Measurements from ENCODE around the gene DBF4.
"Not testable (repeated sequence)": the region's sequence is repeated elsewhere in the genome, so short reads cannot be mapped to it uniquely, and the experiment has no call there.

The DBF4 gene

DNA sequence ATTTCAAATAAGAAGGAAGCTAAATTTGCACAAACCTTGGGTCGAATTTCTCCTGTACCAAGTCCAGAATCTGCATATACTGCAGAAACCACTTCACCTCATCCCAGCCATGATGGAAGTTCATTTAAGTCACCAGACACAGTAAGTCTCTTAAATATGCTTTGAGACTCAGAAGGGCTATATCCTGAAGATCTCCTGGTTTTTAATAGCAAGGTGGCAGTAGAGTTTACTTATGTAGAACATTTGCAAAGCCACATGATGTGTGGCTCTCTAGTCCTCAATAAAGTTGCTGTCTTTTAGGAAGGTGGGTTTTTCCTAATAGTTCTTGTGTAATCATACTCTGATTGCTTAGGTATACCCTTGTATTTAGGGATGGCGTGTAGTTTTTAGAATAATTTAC, 8.7 kb downstream of the DBF4 start:
- Histone ChIP-seq H3K27me3 (ENCODE audit: control insufficient read depth, insufficient read depth, low read length) (no peaks in the 10 kb centered on the region), H3K9ac (ENCODE audit: low read depth, low read length) (no peak overlapping the region), H3K36me3 (ENCODE audit: control insufficient read depth, insufficient read depth, low read length) (peaks cover 94% of the 10 kb centered on the region), H3K4me1 (ENCODE audit: control insufficient read depth, insufficient read depth, low read length) (no peaks in the 10 kb centered on the region), H3K4me3 (ENCODE audit: low read depth, low read length) (no peak overlapping the region), H3K9me3 (ENCODE audit: control insufficient read depth, insufficient read depth, low read length) (no peaks in the 10 kb centered on the region), H3K27ac (ENCODE audit: low read depth, low read length) (no peak overlapping the region)

DNA sequence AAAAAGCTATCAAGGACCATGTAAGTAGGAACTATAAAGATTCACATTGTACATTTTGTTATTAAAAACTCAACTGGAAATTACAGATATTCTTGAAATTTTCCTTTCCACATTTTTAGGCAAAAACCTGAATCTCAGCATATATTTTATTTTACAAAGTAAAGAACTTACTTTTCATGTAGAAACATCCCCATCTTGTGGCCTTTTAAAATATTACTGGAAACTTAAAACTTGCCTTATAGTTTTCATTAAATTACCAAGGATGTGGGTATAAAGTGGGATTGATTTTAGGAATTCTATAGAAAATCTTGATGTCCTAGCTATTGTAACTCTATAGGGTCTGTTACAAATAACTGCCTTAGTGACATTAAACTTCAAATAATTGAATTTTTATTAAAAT, 10.6 kb downstream of the DBF4 start:
- Histone ChIP-seq H3K36me3 (ENCODE audit: control insufficient read depth, insufficient read depth, low read length) (peaks cover 94% of the 10 kb centered on the region), H3K4me1 (ENCODE audit: control insufficient read depth, insufficient read depth, low read length) (no peaks in the 10 kb centered on the region), H3K9me3 (ENCODE audit: control insufficient read depth, insufficient read depth, low read length) (no peaks in the 10 kb centered on the region), H3K9ac (ENCODE audit: low read depth, low read length) (no peak overlapping the region), H3K27me3 (ENCODE audit: control insufficient read depth, insufficient read depth, low read length) (no peaks in the 10 kb centered on the region), H3K27ac (ENCODE audit: low read depth, low read length) (no peak overlapping the region), H3K4me3 (ENCODE audit: low read depth, low read length) (no peak overlapping the region)

GRCh38 chr7:87895363-87895762, 19.1 kb downstream of the DBF4 start:
- H3K9me3 ChIP-seq (ENCODE audit: control insufficient read depth, insufficient read depth, low read length): no peaks in the 10 kb centered on the region
- H3K9ac ChIP-seq (ENCODE audit: low read depth, low read length): no peak overlapping the region
- H3K27ac ChIP-seq (ENCODE audit: low read depth, low read length): no peak overlapping the region
- H3K36me3 ChIP-seq (ENCODE audit: control insufficient read depth, insufficient read depth, low read length): peaks cover 92% of the 10 kb centered on the region
- H3K4me1 ChIP-seq (ENCODE audit: control insufficient read depth, insufficient read depth, low read length): no peaks in the 10 kb centered on the region
- H3K27me3 ChIP-seq (ENCODE audit: control insufficient read depth, insufficient read depth, low read length): no peaks in the 10 kb centered on the region
- H3K4me3 ChIP-seq (ENCODE audit: low read depth, low read length): no peak overlapping the region

GRCh38 chr7:87899255-87899654, 23.0 kb downstream of the DBF4 start:
- Histone ChIP-seq H3K4me3 (ENCODE audit: low read depth, low read length) (no peak overlapping the region), H3K27ac (ENCODE audit: low read depth, low read length) (no peak overlapping the region), H3K9ac (ENCODE audit: low read depth, low read length) (no peak overlapping the region), H3K27me3 (ENCODE audit: control insufficient read depth, insufficient read depth, low read length) (no peaks in the 10 kb centered on the region), H3K4me1 (ENCODE audit: control insufficient read depth, insufficient read depth, low read length) (no peaks in the 10 kb centered on the region), H3K9me3 (ENCODE audit: control insufficient read depth, insufficient read depth, low read length) (no peaks in the 10 kb centered on the region), H3K36me3 (ENCODE audit: control insufficient read depth, insufficient read depth, low read length) (peaks cover 96% of the 10 kb centered on the region)

DNA sequence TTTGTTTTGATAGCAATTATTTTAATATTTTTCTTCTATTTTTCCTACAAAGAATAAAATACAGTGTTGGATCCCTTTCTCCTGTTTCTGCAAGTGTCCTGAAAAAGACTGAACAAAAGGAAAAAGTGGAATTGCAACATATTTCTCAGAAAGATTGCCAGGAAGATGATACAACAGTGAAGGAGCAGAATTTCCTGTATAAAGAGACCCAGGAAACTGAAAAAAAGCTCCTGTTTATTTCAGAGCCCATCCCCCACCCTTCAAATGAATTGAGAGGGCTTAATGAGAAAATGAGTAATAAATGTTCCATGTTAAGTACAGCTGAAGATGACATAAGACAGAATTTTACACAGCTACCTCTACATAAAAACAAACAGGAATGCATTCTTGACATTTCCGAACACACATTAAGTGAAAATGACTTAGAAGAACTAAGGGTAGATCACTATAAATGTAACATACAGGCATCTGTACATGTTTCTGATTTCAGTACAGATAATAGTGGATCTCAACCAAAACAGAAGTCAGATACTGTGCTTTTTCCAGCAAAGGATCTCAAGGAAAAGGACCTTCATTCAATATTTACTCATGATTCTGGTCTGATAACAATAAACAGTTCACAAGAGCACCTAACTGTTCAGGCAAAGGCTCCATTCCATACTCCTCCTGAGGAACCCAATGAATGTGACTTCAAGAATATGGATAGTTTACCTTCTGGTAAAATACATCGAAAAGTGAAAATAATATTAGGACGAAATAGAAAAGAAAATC, 31.0 kb downstream of the DBF4 start:
- H3K9me3 ChIP-seq (ENCODE audit: control insufficient read depth, insufficient read depth, low read length); H3K4me3 ChIP-seq (ENCODE audit: low read depth, low read length); H3K9ac ChIP-seq (ENCODE audit: low read depth, low read length); H3K27ac ChIP-seq (ENCODE audit: low read depth, low read length); H3K4me1 ChIP-seq (ENCODE audit: control insufficient read depth, insufficient read depth, low read length); H3K27me3 ChIP-seq (ENCODE audit: control insufficient read depth, insufficient read depth, low read length): not testable (repeated sequence)
- peaks cover 61% of the 10 kb centered on the region for H3K36me3 ChIP-seq (ENCODE audit: control insufficient read depth, insufficient read depth, low read length)

DNA sequence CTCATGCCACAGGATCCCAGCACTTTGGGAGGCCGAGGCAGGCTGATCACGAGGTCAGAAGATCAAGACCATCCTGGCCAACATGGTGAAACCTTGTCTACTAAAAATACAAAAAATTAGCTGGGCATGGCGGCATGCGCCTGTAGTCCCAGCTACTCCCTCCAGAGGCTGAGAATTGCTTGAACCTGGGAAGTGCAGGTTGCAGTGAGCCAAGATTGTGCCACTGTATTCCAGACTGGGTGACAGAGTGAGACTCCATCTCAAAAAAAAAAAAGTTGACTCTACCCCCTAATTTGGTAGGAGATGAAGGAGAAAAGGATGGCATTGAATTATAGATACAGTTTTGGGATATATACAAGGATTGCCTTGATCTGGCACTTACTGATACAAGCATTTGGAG, 32.5 kb downstream of the DBF4 start:
- H3K9me3 ChIP-seq (ENCODE audit: control insufficient read depth, insufficient read depth, low read length); H3K27ac ChIP-seq (ENCODE audit: low read depth, low read length); H3K4me3 ChIP-seq (ENCODE audit: low read depth, low read length); H3K4me1 ChIP-seq (ENCODE audit: control insufficient read depth, insufficient read depth, low read length); H3K27me3 ChIP-seq (ENCODE audit: control insufficient read depth, insufficient read depth, low read length); H3K9ac ChIP-seq (ENCODE audit: low read depth, low read length): not testable (repeated sequence)
- H3K36me3 ChIP-seq (ENCODE audit: control insufficient read depth, insufficient read depth, low read length): peaks cover 47% of the 10 kb centered on the region

DNA sequence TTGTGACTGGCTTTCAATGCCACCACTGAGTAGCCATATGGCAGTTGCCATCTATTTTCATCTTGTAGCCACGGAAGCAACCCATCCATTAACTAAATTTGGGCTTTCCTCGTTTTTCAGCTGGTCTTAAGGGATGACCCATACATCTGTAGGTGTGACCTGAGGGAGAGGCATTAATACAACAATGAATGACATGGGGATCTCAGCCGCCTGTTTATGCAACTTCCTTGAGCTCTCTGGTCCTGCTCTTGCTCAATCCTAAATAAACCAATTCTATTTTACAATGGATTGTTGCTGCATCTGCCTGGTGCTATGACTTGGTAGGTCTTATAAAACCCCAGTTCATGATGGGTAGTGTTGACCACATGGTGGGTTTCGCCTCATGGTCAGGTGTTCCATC, 35.8 kb downstream of the DBF4 start:
- Histone ChIP-seq H3K27me3 (ENCODE audit: control insufficient read depth, insufficient read depth, low read length) (no peaks in the 10 kb centered on the region), H3K36me3 (ENCODE audit: control insufficient read depth, insufficient read depth, low read length) (peaks cover 14% of the 10 kb centered on the region), H3K4me3 (ENCODE audit: low read depth, low read length) (no peak overlapping the region), H3K9me3 (ENCODE audit: control insufficient read depth, insufficient read depth, low read length) (no peaks in the 10 kb centered on the region), H3K27ac (ENCODE audit: low read depth, low read length) (no peak overlapping the region), H3K4me1 (ENCODE audit: control insufficient read depth, insufficient read depth, low read length) (no peaks in the 10 kb centered on the region), H3K9ac (ENCODE audit: low read depth, low read length) (no peak overlapping the region)

DNA sequence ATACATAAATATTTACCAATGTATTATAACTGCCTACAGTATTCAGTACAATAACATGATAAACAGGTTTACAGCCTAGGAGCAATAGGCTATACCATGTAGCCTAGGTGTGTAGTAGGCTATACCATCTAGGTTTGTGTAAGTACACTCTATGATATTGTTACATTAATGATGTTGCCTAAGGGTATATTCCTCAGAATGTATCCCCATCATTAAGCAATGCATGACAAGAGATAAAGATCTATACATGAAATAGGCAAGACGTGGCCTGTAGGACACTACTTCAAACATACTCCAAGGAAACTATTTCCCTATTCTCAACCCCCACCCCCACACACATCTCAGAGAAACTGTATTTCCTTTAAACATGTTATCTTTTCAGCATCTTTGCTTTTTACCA, 42.4 kb downstream of the DBF4 start:
- Histone ChIP-seq H3K4me1 (ENCODE audit: control insufficient read depth, insufficient read depth, low read length) (no peaks in the 10 kb centered on the region), H3K27ac (ENCODE audit: low read depth, low read length) (no peak overlapping the region), H3K36me3 (ENCODE audit: control insufficient read depth, insufficient read depth, low read length) (no peaks in the 10 kb centered on the region), H3K27me3 (ENCODE audit: control insufficient read depth, insufficient read depth, low read length) (no peaks in the 10 kb centered on the region), H3K4me3 (ENCODE audit: low read depth, low read length) (no peak overlapping the region), H3K9me3 (ENCODE audit: control insufficient read depth, insufficient read depth, low read length) (no peaks in the 10 kb centered on the region), H3K9ac (ENCODE audit: low read depth, low read length) (no peak overlapping the region)

DNA sequence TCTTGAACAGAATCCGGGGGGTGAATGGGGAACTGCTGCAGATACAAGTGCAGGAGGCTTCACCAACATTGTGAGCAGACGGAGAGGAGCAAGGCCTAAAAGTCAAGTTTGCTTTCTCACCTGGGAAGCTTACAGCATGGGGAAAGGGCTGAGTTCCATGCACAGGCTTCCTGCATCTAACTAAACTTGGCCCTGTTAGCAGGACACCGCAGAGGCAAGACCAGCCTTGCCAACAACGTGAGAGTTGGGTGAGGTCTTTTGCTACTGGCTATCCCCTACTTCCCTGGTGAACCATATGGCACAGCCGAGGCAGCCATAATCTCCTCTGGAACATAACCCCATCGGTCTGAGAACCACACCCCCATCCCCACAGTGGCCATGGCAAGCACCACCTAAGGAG, 43.6 kb downstream of the DBF4 start:
- H3K9me3 ChIP-seq (ENCODE audit: control insufficient read depth, insufficient read depth, low read length): no peaks in the 10 kb centered on the region
- H3K27ac ChIP-seq (ENCODE audit: low read depth, low read length): no peak overlapping the region
- H3K27me3 ChIP-seq (ENCODE audit: control insufficient read depth, insufficient read depth, low read length): no peaks in the 10 kb centered on the region
- no peaks in the 10 kb centered on the region for H3K4me1 ChIP-seq (ENCODE audit: control insufficient read depth, insufficient read depth, low read length)
- no peak overlapping the region for H3K9ac ChIP-seq (ENCODE audit: low read depth, low read length)
- H3K36me3 ChIP-seq (ENCODE audit: control insufficient read depth, insufficient read depth, low read length): no peaks in the 10 kb centered on the region
- H3K4me3 ChIP-seq (ENCODE audit: low read depth, low read length): no peak overlapping the region

GRCh38 chr7:87920578-87920977, 44.3 kb downstream of the DBF4 start:
- no peak overlapping the region for H3K4me3 ChIP-seq (ENCODE audit: low read depth, low read length)
- no peaks in the 10 kb centered on the region for H3K27me3 ChIP-seq (ENCODE audit: control insufficient read depth, insufficient read depth, low read length)
- no peaks in the 10 kb centered on the region for H3K9me3 ChIP-seq (ENCODE audit: control insufficient read depth, insufficient read depth, low read length)
- no peak overlapping the region for H3K27ac ChIP-seq (ENCODE audit: low read depth, low read length)
- no peaks in the 10 kb centered on the region for H3K36me3 ChIP-seq (ENCODE audit: control insufficient read depth, insufficient read depth, low read length)
- H3K9ac ChIP-seq (ENCODE audit: low read depth, low read length): no peak overlapping the region
- no peaks in the 10 kb centered on the region for H3K4me1 ChIP-seq (ENCODE audit: control insufficient read depth, insufficient read depth, low read length)

- H3K27ac ChIP-seq (ENCODE audit: low read depth, low read length); H3K9ac ChIP-seq (ENCODE audit: low read depth, low read length): not testable (repeated sequence)
- peaks cover 14% of the 10 kb centered on the region for H3K4me1 ChIP-seq (ENCODE audit: control insufficient read depth, insufficient read depth, low read length)
Observed at GRCh38 chr7:87922759-87923395, 46.6 kb downstream of the DBF4 start.

More at GRCh38 chr7:87922759-87923395, 46.6 kb downstream of the DBF4 start:
- H3K4me3 ChIP-seq (ENCODE audit: low read depth, low read length); H3K27me3 ChIP-seq (ENCODE audit: control insufficient read depth, insufficient read depth, low read length); H3K36me3 ChIP-seq (ENCODE audit: control insufficient read depth, insufficient read depth, low read length); H3K9me3 ChIP-seq (ENCODE audit: control insufficient read depth, insufficient read depth, low read length): not testable (repeated sequence)
